SU-DHL-6 (cell line): ENCODE data around the gene JMY.

Experiments
- H2AFZ ChIP-seq: fragments of 200-600 bp; sonication (generic); 2 replicates; pipeline ENCODE4 v1.6.1; 2014; ENCODE audit warnings: low read depth, mild to moderate bottlenecking, moderate library complexity, mixed read lengths, antibody characterized with exemption, low read length; ENCODE audit not compliant: severe bottlenecking
- H3F3A ChIP-seq: fragments of 200-600 bp; shearing (Covaris generic); 2 replicates; pipeline ENCODE4 v1.6.0; 2016; ENCODE audit warnings: antibody characterized with exemption, mild to moderate bottlenecking; ENCODE audit not compliant: insufficient read depth
- H3K27ac ChIP-seq: fragments of 200-600 bp; sonication (generic); 2 replicates; pipeline ENCODE4 v1.5.1; 2016; ENCODE audit warnings: low read depth, mild to moderate bottlenecking, low read length, moderate library complexity, mixed read lengths
- H3K27me3 ChIP-seq: fragments of 200-600 bp; sonication (generic), shearing (Covaris generic); 2 replicates; pipeline ENCODE4 v1.6.0; 2014; ENCODE audit warnings: mild to moderate bottlenecking, low read length
- H3K36me3 ChIP-seq: fragments of 200-600 bp; sonication (generic); 2 replicates; pipeline ENCODE4 v1.6.1; 2014; ENCODE audit warnings: mild to moderate bottlenecking, low read length, mixed read lengths
- H3K4me2 ChIP-seq: fragments of 300-600, 200-600 bp; shearing (Covaris generic), sonication (generic); 2 replicates; pipeline ENCODE4 v1.6.0; 2014; ENCODE audit warnings: low read length, low read depth, mild to moderate bottlenecking; ENCODE audit not compliant: poor library complexity, severe bottlenecking
- H3K4me3 ChIP-seq: fragments of 200-600 bp; sonication (generic); 2 replicates; pipeline ENCODE4 v1.5.1; 2014; ENCODE audit warnings: antibody characterized with exemption, low read length, mild to moderate bottlenecking, mixed read lengths; ENCODE audit not compliant: insufficient read depth, poor library complexity, severe bottlenecking
- H3K79me2 ChIP-seq: fragments of 200-600 bp; sonication (generic); 2 replicates; pipeline ENCODE4 v1.6.1; 2014; ENCODE audit warnings: mild to moderate bottlenecking, low read length, moderate library complexity; ENCODE audit not compliant: insufficient read depth
- H3K9ac ChIP-seq: fragments of 200-600 bp; sonication (generic); 2 replicates; pipeline ENCODE4 v1.7.0; 2014; ENCODE audit warnings: mild to moderate bottlenecking, low read length
- H3K9me2 ChIP-seq: fragments of 200-600 bp; sonication (generic); replicated peaks from 2 replicates; pipeline ENCODE4 v1.6.1; 2014; ENCODE audit warnings: low read length; ENCODE audit not compliant: insufficient read depth
- H3K9me3 ChIP-seq: fragments of 200-600 bp; sonication (generic); 2 replicates; pipeline ENCODE4 v1.6.1; 2014; ENCODE audit warnings: low read length, mixed read lengths; ENCODE audit not compliant: insufficient read depth
- H4K20me1 ChIP-seq: fragments of 200-600 bp; sonication (generic); 2 replicates; pipeline ENCODE4 v1.6.1; 2014; ENCODE audit warnings: low read depth, mild to moderate bottlenecking, antibody characterized with exemption, low read length, moderate library complexity, mixed read lengths
- EZH2phosphoT487 ChIP-seq: fragments of 200-600 bp; sonication (generic), shearing (Covaris generic); conservative IDR thresholded peaks from 2 replicates; pipeline ENCODE4 v1.6.1; 2018; ENCODE audit warnings: mild to moderate bottlenecking, antibody characterized with exemption, low read length, moderate library complexity, mixed read lengths
- TF ChIP-seq, protein P1 (sequence below): fragments of 200-600 bp; sonication (generic); IDR thresholded peaks from one replicate; pipeline ENCODE4 v1.5.1; 2017; ENCODE audit warnings: antibody characterized with exemption, mild to moderate bottlenecking, low read length, moderate library complexity; ENCODE audit not compliant: insufficient read depth, poor library complexity, severe bottlenecking

JMY gene

GRCh38 chr5:79295029-79295428 is 59.1 kb downstream of the JMY start:
- Histone ChIP-seq H3K4me2 (no peak overlapping the region), H3F3A (no peaks in the 10 kb centered on the region), H3K36me3 (no peaks in the 10 kb centered on the region), H3K27ac (no peak overlapping the region), H3K9me3 (no peaks in the 10 kb centered on the region), H3K79me2 (no peaks in the 10 kb centered on the region), H2AFZ (no peak overlapping the region), H3K4me3 (no peak overlapping the region), H3K27me3 (no peaks in the 10 kb centered on the region), H3K9me2 (no peaks in the 10 kb centered on the region), H4K20me1 (no peaks in the 10 kb centered on the region), H3K9ac (no peak overlapping the region)
- TF ChIP-seq, protein P1, sequence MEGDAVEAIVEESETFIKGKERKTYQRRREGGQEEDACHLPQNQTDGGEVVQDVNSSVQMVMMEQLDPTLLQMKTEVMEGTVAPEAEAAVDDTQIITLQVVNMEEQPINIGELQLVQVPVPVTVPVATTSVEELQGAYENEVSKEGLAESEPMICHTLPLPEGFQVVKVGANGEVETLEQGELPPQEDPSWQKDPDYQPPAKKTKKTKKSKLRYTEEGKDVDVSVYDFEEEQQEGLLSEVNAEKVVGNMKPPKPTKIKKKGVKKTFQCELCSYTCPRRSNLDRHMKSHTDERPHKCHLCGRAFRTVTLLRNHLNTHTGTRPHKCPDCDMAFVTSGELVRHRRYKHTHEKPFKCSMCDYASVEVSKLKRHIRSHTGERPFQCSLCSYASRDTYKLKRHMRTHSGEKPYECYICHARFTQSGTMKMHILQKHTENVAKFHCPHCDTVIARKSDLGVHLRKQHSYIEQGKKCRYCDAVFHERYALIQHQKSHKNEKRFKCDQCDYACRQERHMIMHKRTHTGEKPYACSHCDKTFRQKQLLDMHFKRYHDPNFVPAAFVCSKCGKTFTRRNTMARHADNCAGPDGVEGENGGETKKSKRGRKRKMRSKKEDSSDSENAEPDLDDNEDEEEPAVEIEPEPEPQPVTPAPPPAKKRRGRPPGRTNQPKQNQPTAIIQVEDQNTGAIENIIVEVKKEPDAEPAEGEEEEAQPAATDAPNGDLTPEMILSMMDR, result no peak
- TF ChIP-seq EZH2phosphoT487, result no peak

DNA sequence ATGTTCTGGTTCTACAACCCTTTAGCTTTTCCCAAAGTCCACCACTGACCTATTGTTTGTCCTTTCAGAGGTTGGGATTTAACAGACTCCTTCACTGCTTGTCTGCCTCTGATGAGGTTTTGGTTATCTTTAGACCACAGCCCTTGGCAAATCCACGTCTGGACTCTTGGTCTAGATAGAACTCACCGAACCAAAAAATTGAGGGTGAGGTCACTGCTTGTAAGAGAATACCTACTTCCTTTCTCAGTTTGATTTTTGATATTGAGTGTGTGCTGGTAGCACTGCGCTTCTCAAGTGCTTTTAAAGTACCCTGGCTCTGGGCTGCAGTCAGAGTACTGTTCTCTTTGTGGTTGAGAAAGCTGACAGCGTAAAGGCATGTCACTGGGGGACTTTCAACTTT is 61.7 kb downstream of the JMY start:
- Histone ChIP-seq H3K36me3 (no peaks in the 10 kb centered on the region), H3K79me2 (no peaks in the 10 kb centered on the region), H3K27ac (no peak overlapping the region), H3K4me3 (no peak overlapping the region), H3K27me3 (no peaks in the 10 kb centered on the region), H4K20me1 (no peaks in the 10 kb centered on the region), H3K9me3 (no peaks in the 10 kb centered on the region), H3F3A (no peaks in the 10 kb centered on the region), H3K4me2 (no peak overlapping the region), H2AFZ (no peak overlapping the region), H3K9me2 (no peaks in the 10 kb centered on the region), H3K9ac (no peak overlapping the region)
- no peak for TF ChIP-seq EZH2phosphoT487
- TF ChIP-seq, protein P1, result no peak

GRCh38 chr5:79301046-79301712 is 65.2 kb downstream of the JMY start:
- H2AFZ ChIP-seq, result no peak overlapping the region
- H3K27me3 ChIP-seq, result no peaks in the 10 kb centered on the region
- H3K9ac ChIP-seq, result no peak overlapping the region
- TF ChIP-seq, protein P1, result no peak
- no peak for TF ChIP-seq EZH2phosphoT487
- no peaks in the 10 kb centered on the region for H3F3A ChIP-seq
- H3K4me2 ChIP-seq, result no peak overlapping the region
- no peaks in the 10 kb centered on the region for H3K9me3 ChIP-seq
- no peak overlapping the region for H3K27ac ChIP-seq
- H3K4me3 ChIP-seq, result no peak overlapping the region
- no peaks in the 10 kb centered on the region for H3K36me3 ChIP-seq
- H3K79me2 ChIP-seq, result no peaks in the 10 kb centered on the region
- H3K9me2 ChIP-seq, result no peaks in the 10 kb centered on the region
- no peaks in the 10 kb centered on the region for H4K20me1 ChIP-seq
